Neural cell (in vitro differentiated cells): Measurements from ENCODE around the gene PPP2R2D.

Source experiments
- EP300 ChIP-seq: fragments of 450-650 bp; conservative IDR thresholded peaks from 2 replicates; pipeline ENCODE4 v1.6.1; 2014; ENCODE audit warnings: antibody characterized with exemption, mild to moderate bottlenecking, moderate library complexity; ENCODE audit not compliant: poor library complexity, severe bottlenecking
- EZH2 ChIP-seq: fragments of 200-600, 300-800 bp; shearing (Covaris generic), sonication (generic); IDR thresholded peaks from 2 replicates; pipeline ENCODE4 v1.6.1; 2014; ENCODE audit warnings: antibody characterized with exemption, low read length, borderline replicate concordance, mild to moderate bottlenecking; ENCODE audit not compliant: insufficient read depth, poor library complexity, severe bottlenecking
- MXI1 ChIP-seq: fragments of 450-650 bp; conservative IDR thresholded peaks from 2 replicates; pipeline ENCODE4 v1.6.1; 2014; ENCODE audit warnings: antibody characterized with exemption, mild to moderate bottlenecking; ENCODE audit not compliant: poor library complexity, severe bottlenecking
- POLR2AphosphoS5 ChIP-seq: IDR thresholded peaks from 2 replicates; pipeline ENCODE4 v1.6.1; 2012
- RAD21 ChIP-seq: fragments of 450-650 bp; conservative IDR thresholded peaks from 2 replicates; pipeline ENCODE4 v1.6.1; 2014; ENCODE audit warnings: antibody characterized with exemption, mild to moderate bottlenecking, moderate library complexity
- TAF1 ChIP-seq: IDR thresholded peaks from 2 replicates; pipeline ENCODE4 v1.6.1; 2012; ENCODE audit warnings: low read depth
- TF ChIP-seq, protein P1 (sequence below): fragments of 450-650 bp; IDR thresholded peaks from 2 replicates; pipeline ENCODE4 v1.5.1; 2014; ENCODE audit warnings: antibody characterized with exemption, mild to moderate bottlenecking, moderate library complexity; ENCODE audit not compliant: poor library complexity, severe bottlenecking
- TF ChIP-seq, protein P2 (sequence below): IDR thresholded peaks from 2 replicates; pipeline ENCODE4 v1.6.1; 2012; ENCODE audit warnings: borderline replicate concordance

DNA sequence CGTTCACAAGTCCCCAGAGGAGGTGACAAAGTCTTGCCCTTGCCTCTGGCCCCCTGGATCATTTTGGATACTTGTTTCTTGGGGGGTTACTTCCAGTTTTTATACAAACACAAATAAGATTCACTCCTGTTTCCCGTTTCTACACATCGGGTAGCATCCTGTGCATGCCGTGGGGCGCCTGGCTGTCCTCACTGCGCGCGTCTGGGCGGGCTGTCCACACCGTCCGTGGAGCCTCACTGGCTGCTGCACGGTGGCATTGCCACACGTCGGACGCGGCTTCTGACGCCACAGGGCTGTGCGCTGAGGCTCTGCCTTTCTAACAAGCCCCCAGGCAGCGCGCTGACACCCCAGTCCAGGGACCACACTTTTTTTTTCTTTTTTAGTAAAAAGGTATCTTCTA lies 62.5 kb downstream of the PPP2R2D start:
- TF ChIP-seq, protein P1, sequence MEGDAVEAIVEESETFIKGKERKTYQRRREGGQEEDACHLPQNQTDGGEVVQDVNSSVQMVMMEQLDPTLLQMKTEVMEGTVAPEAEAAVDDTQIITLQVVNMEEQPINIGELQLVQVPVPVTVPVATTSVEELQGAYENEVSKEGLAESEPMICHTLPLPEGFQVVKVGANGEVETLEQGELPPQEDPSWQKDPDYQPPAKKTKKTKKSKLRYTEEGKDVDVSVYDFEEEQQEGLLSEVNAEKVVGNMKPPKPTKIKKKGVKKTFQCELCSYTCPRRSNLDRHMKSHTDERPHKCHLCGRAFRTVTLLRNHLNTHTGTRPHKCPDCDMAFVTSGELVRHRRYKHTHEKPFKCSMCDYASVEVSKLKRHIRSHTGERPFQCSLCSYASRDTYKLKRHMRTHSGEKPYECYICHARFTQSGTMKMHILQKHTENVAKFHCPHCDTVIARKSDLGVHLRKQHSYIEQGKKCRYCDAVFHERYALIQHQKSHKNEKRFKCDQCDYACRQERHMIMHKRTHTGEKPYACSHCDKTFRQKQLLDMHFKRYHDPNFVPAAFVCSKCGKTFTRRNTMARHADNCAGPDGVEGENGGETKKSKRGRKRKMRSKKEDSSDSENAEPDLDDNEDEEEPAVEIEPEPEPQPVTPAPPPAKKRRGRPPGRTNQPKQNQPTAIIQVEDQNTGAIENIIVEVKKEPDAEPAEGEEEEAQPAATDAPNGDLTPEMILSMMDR = no peak
- TF ChIP-seq RAD21 = no peak
- TF ChIP-seq TAF1 = no peak
- no peak for TF ChIP-seq EZH2
- TF ChIP-seq POLR2AphosphoS5 = no peak
- no peak for TF ChIP-seq EP300
- TF ChIP-seq, protein P2, sequence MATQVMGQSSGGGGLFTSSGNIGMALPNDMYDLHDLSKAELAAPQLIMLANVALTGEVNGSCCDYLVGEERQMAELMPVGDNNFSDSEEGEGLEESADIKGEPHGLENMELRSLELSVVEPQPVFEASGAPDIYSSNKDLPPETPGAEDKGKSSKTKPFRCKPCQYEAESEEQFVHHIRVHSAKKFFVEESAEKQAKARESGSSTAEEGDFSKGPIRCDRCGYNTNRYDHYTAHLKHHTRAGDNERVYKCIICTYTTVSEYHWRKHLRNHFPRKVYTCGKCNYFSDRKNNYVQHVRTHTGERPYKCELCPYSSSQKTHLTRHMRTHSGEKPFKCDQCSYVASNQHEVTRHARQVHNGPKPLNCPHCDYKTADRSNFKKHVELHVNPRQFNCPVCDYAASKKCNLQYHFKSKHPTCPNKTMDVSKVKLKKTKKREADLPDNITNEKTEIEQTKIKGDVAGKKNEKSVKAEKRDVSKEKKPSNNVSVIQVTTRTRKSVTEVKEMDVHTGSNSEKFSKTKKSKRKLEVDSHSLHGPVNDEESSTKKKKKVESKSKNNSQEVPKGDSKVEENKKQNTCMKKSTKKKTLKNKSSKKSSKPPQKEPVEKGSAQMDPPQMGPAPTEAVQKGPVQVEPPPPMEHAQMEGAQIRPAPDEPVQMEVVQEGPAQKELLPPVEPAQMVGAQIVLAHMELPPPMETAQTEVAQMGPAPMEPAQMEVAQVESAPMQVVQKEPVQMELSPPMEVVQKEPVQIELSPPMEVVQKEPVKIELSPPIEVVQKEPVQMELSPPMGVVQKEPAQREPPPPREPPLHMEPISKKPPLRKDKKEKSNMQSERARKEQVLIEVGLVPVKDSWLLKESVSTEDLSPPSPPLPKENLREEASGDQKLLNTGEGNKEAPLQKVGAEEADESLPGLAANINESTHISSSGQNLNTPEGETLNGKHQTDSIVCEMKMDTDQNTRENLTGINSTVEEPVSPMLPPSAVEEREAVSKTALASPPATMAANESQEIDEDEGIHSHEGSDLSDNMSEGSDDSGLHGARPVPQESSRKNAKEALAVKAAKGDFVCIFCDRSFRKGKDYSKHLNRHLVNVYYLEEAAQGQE = no peak
- TF ChIP-seq MXI1 = no peak
